ENCODE data around the gene STYX. TPM values are rescaled to one million over a fixed set of nuclear protein-coding genes. Genes with fewer than 3 reads are reported as not detected.

Gene STYX
- total RNA-seq, 3 donors from 2014 or later, result 15.1 to 17.7 (median 16.0) TPM

DNA sequence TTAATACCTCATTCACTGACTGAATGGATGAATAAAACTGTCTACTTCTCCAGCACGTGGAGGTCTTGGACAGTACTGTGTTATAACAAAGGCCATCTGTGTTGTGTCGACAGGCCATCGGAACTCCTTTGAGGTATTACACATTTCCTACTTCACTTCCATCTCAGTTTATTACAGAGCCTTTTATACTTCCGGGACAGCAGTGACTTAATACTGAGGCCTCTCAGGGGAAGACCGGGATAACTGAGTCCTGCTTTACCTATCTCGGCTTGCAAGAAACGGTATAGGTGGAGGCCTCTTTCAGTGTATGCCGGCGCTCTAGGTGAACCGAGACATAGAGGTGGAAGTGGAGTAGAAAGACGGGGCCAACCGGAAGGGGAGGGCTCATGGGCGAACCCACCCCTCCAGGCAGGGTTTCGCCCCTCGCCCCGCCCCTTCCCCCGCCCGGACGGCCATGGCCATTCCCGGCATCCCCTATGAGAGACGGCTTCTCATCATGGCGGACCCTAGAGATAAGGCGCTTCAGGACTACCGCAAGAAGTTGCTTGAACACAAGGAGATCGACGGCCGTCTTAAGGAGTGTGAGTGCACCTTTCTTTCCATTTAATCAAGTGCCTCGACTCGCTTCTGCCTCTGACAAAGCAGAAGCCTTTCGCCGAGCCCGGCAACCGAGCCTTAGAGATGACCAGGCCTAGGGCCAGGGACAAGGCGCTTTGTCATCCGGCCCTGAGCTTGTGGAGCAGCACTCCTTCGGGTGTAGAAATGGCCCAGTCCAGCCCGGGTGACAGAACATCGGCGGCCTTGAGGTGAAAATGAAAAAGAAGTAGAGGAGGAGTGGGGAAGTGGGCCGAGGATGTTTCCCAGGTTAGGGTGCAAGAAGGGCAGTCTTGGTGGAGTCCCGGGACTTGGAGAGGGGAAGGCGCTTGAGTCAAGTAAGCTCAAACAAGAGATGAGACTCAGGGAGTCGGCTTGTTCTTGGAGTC is 23.0 kb upstream of the STYX start, which contains the start of gene PSMC6:
Gene PSMC6 (plus strand): TSS at position 477 of the 983 bp plus-strand sequence. CDS start 20 bp downstream, at position 497.
- Histone ChIP-seq H3K4me3 (peak within 1 kb of the TSS; percentile 76 to 86 (median 82)), H3K9me3 (no peaks in the 10 kb centered on the region), H3K36me3 (peaks cover 5% of the 10 kb centered on the region), H3K4me1 (peaks cover 4 to 12% of the 10 kb centered on the region in 2 donors), H3K27ac (peak within 1 kb of the TSS; percentile 91 to 95), H3K27me3 (no peaks in the 10 kb centered on the region)
- DNase-seq (ENCODE audit: low spot score in 2 of 2), result peak; percentile 93 to 95
- peak; percentile 55 to 83 (median 77) for TF ChIP-seq POLR2AphosphoS5 (IDR thresholded peaks at IDR 0.05)
- peak; percentile 43 for TF ChIP-seq POLR2A (IDR thresholded peaks at IDR 0.05)
- TF ChIP-seq, protein P1, sequence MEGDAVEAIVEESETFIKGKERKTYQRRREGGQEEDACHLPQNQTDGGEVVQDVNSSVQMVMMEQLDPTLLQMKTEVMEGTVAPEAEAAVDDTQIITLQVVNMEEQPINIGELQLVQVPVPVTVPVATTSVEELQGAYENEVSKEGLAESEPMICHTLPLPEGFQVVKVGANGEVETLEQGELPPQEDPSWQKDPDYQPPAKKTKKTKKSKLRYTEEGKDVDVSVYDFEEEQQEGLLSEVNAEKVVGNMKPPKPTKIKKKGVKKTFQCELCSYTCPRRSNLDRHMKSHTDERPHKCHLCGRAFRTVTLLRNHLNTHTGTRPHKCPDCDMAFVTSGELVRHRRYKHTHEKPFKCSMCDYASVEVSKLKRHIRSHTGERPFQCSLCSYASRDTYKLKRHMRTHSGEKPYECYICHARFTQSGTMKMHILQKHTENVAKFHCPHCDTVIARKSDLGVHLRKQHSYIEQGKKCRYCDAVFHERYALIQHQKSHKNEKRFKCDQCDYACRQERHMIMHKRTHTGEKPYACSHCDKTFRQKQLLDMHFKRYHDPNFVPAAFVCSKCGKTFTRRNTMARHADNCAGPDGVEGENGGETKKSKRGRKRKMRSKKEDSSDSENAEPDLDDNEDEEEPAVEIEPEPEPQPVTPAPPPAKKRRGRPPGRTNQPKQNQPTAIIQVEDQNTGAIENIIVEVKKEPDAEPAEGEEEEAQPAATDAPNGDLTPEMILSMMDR (IDR thresholded peaks at IDR 0.05), result no peak
- intact Hi-C loops (cut with DNase I; ENCODE audit: low total_unique reads), result loop anchor here (10.0 kb wide), 1 partner anchor 152 kb away; the partner anchor contains the start of genes GPR137C and TXNDC16

DNA sequence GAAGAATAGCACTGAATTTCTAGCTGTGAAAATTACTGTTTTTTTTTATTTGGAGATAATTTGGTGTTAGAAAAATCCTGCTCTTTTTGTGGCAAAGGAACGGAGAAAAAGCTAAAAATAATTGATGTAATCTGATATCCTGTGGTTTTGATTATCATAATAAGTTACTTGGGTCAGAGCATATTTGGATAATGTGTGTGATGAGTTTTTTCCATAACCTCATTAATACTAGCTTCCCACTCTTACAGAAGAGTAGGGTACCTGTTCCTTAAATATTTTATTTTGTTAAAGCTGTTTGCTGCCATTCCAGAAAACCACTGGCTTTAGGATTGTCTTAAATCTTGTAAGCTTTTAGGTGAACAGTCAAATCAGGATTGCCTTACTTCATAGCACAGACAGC is 18.3 kb upstream of the STYX start:
- H3K4me1 ChIP-seq, result peaks cover 4 to 12% of the 10 kb centered on the region in 2 donors
- no peak overlapping the region for H3K4me3 ChIP-seq
- H3K36me3 ChIP-seq, result peaks cover 7% of the 10 kb centered on the region
- TF ChIP-seq, protein P1 (IDR thresholded peaks at IDR 0.05), result no peak
- no peak for TF ChIP-seq POLR2A (IDR thresholded peaks at IDR 0.05)
- TF ChIP-seq POLR2AphosphoS5 (IDR thresholded peaks at IDR 0.05), result no peak
- no peak overlapping the region for H3K27ac ChIP-seq
- H3K27me3 ChIP-seq, result no peaks in the 10 kb centered on the region
- intact Hi-C loops (cut with DNase I; ENCODE audit: low total_unique reads), result no loop called here
- no peaks in the 10 kb centered on the region for H3K9me3 ChIP-seq
- no peak for DNase-seq (ENCODE audit: low spot score in 2 of 2)

DNA sequence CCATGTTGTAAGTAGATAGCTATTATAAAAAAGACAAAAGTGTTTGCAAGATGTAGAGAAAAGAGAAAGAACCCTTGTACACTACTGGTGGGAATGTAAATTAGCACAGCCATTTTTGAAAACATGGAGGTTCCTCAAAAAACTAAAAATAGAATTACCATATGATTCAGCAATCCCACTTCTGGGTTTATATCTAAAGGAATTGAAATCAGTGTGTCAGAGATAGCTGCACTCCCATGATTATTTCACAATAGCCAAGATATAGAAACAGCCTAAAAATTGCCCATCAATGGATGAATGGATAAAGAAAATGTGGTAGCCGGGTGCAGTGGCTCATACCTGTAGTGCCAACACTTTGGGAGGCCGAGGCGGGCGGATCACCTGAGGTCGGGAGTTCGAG is 13.8 kb upstream of the STYX start:
- Histone ChIP-seq H3K36me3 (peaks cover 7% of the 10 kb centered on the region), H3K9me3 (no peaks in the 10 kb centered on the region), H3K27me3 (no peaks in the 10 kb centered on the region), H3K4me3 (no peak overlapping the region), H3K4me1 (no peaks in the 10 kb centered on the region), H3K27ac (no peak overlapping the region)
- intact Hi-C loops (cut with DNase I; ENCODE audit: low total_unique reads), result no loop called here
- DNase-seq (ENCODE audit: low spot score in 2 of 2), result no peak
- TF ChIP-seq POLR2A (IDR thresholded peaks at IDR 0.05) (no peak), POLR2AphosphoS5 (IDR thresholded peaks at IDR 0.05) (no peak)
- TF ChIP-seq, protein P1 (IDR thresholded peaks at IDR 0.05), result no peak

DNA sequence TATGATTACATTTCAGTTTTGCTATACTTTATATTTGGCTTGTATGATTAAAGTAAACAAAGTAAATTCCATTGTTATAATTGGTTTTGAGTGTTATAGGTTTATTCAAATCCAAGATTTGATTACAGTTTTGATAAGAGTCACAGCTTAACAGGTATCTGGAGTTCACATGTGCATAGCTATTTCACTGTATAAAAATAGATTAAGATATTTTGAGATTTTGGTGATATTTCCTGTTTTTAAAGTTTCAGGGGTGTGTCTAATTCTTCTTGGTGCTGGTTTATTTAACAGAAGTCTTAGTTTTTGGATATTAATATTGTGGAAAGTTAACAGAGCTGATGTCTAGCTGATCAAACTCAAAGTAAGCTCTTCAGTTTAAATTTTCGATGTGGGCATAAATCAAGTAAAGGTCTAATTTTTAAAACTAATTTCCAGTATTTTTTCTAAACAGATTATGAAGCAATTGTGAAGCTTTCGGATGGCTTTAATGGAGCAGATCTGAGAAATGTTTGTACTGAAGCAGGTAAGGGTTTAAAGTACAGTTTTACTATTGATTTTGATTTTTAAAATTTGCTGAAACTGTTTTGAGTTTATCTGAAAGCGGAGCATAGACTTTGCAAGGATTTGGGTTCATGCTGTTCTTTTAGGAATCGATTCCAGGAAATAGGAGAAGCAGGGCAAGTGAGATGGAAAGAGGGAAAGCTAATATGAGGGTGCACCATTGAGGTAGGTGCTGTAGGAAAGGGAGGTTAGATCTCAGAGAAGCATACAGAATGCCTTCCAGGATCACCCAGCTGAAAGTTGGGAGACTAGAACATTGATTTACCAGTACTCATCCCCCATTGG is 6.2 kb upstream of the STYX start:
- Histone ChIP-seq H3K27ac (no peak overlapping the region), H3K36me3 (peaks cover 12% of the 10 kb centered on the region), H3K27me3 (no peaks in the 10 kb centered on the region), H3K9me3 (no peaks in the 10 kb centered on the region), H3K4me1 (no peaks in the 10 kb centered on the region), H3K4me3 (no peak overlapping the region)
- intact Hi-C loops (cut with DNase I; ENCODE audit: low total_unique reads), result no loop called here
- TF ChIP-seq POLR2AphosphoS5 (IDR thresholded peaks at IDR 0.05) (no peak), POLR2A (IDR thresholded peaks at IDR 0.05) (no peak)
- TF ChIP-seq, protein P1 (IDR thresholded peaks at IDR 0.05), result no peak
- no peak for DNase-seq (ENCODE audit: low spot score in 2 of 2)
